NCI-H2196 (cell line): ENCODE data around the gene ERCC8.
"Not testable (repeated sequence)": the region's sequence is repeated elsewhere in the genome, so short reads cannot be mapped to it uniquely, and the experiment has no call there.

Experiments used
- DNase-seq: peaks from one replicate; lab custom pipeline; 2025; ENCODE audit not compliant: unreplicated experiment; lab: John Stamatoyannopoulos, UW

Gene ERCC8

GRCh38 chr5:60944904-60945812, at the start of gene ERCC8, which contains the start of gene NDUFAF2:
Gene ERCC8, minus strand, starts transcription at chr5:60945070. Its CDS starts 62 bp downstream, at chr5:60945008.
Gene NDUFAF2, plus strand, starts transcription at chr5:60945205. Its CDS starts 51 bp downstream, at chr5:60945256.
- peak; percentile 62 for DNase-seq

- no peak for DNase-seq
These were observed 49.2 kb upstream of the ERCC8 start for GRCh38 chr5:60993875-60994571.

- no peak for DNase-seq
These were observed 48.6 kb upstream of the ERCC8 start for GRCh38 chr5:60993425-60993824.

GRCh38 chr5:60992871-60993270, 48.0 kb upstream of the ERCC8 start:
- DNase-seq: no peak

GRCh38 chr5:60989790-60990189, 44.9 kb upstream of the ERCC8 start:
- no peak for DNase-seq

GRCh38 chr5:60982127-60982526, 37.3 kb upstream of the ERCC8 start:
- not testable (repeated sequence) for DNase-seq

- no peak for DNase-seq
These were observed 35.6 kb upstream of the ERCC8 start for GRCh38 chr5:60980511-60980910.

GRCh38 chr5:60978968-60979367, 34.1 kb upstream of the ERCC8 start:
- no peak for DNase-seq

GRCh38 chr5:60977956-60978737, 33.3 kb upstream of the ERCC8 start:
- DNase-seq: no peak

- DNase-seq: no peak
These were observed 27.4 kb upstream of the ERCC8 start for GRCh38 chr5:60972231-60972630.

GRCh38 chr5:60961685-60962084, 16.8 kb upstream of the ERCC8 start:
- no peak for DNase-seq

- DNase-seq: no peak
These were observed 15.7 kb upstream of the ERCC8 start for GRCh38 chr5:60960591-60960990.

GRCh38 chr5:60959156-60959555, 14.3 kb upstream of the ERCC8 start:
- DNase-seq: peak; percentile 4

GRCh38 chr5:60958712-60959111, 13.8 kb upstream of the ERCC8 start:
- no peak for DNase-seq

- no peak for DNase-seq
These were observed 13.2 kb upstream of the ERCC8 start for GRCh38 chr5:60958088-60958487.

GRCh38 chr5:60955239-60955638, 10.4 kb upstream of the ERCC8 start:
- DNase-seq: no peak

GRCh38 chr5:60948738-60949137, 3.9 kb upstream of the ERCC8 start:
- no peak for DNase-seq

GRCh38 chr5:60945813-60946187, 930 bp upstream of the ERCC8 start:
- no peak for DNase-seq

GRCh38 chr5:60943624-60944023, 1.2 kb downstream of the ERCC8 start:
- DNase-seq: no peak

GRCh38 chr5:60929024-60929423, 15.8 kb downstream of the ERCC8 start:
- DNase-seq: no peak

GRCh38 chr5:60927450-60927849, 17.4 kb downstream of the ERCC8 start:
- no peak for DNase-seq
